GM21825 (cell line): ENCODE data around the gene DUSP6.

ENCODE experiments used
- ATAC-seq: cut with Tn5 transposase; IDR thresholded peaks from one replicate; pipeline ENCODE4 v1.9.1; 2021; ENCODE audit warnings: mild to moderate bottlenecking, moderate library complexity; ENCODE audit not compliant: unreplicated experiment

The DUSP6 gene

GRCh38 chr12:89305373-89305772 is 46.9 kb downstream of the DUSP6 start:
- ATAC-seq = no peak

- no peak for ATAC-seq
These were observed 52.4 kb downstream of the DUSP6 start for GRCh38 chr12:89299931-89300330.

- no peak for ATAC-seq
These were observed 52.9 kb downstream of the DUSP6 start for GRCh38 chr12:89299417-89299816.
